ENCODE measurements around the gene IQGAP2. TPM values are rescaled to one million over a fixed set of nuclear protein-coding genes. Genes with fewer than 3 reads are reported as not detected.

Gene IQGAP2
- total and polyA plus RNA-seq, 2 of the 8 experiments (the other 6 are each of a cell fraction or from before 2014, with no cell fraction given), result 19.7 to 66.0 TPM

DNA sequence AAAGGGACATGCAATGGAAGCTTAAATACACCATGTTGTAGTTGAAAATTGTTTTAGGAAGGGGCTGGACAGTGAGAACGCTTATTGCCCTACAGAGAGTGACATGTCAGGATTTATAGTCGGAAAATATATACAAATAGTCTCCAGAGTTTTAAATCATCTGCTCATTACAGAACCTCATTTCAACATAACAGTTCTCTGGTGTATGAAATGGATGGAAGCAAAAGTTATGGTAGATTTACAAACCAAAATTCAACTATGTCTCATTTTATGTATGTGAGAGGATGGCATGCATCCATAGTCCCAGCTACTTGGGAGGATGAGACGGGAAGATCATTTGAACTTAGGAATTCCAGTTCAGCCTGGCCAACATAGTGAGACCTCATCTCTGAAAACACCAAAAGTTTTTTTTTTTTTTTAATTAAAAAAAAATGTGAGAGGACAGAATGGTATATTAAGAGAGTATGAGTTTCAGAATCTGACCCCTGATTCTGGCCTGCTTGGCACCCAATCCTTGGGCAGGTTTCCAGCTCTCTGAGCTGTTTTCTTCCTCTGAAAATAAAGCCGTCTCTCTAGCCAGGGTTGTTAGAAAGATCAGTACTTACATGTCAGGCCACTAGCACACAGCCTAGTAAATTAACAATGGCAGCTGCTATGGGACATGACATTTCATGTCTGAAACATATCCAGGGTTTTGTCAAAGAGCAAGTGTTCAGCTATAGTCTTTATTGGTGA lies 40.1 kb downstream of the IQGAP2 start:
- Histone ChIP-seq H3K9me3 (ENCODE audit: insufficient read depth in 2 of 2, low read depth in 1 of 2, low read length in 1 of 2) (no peaks in the 10 kb centered on the region), H3K56ac (replicated peaks; ENCODE audit: insufficient read length, low read depth, low read length) (no peak overlapping the region), H4K8ac (ENCODE audit: extremely low read depth, insufficient read depth, low read length) (no peak overlapping the region), H4K20me1 (replicated peaks in 1 of 2; ENCODE audit: control insufficient read depth in 1 of 2, insufficient read depth in 2 of 2, low read length in 2 of 2) (peaks cover 0 to 2% of the 10 kb centered on the region in 2 experiments), H2BK120ac (replicated peaks; ENCODE audit: low read depth, low read length) (no peak overlapping the region), H2BK12ac (ENCODE audit: low read depth, low read length) (no peak overlapping the region), H3K36me3 (ENCODE audit: control insufficient read depth in 2 of 4, insufficient read depth in 4 of 4, low read length in 3 of 4) (no peaks in the 10 kb centered on the region; a peak in 1 of 8 replicates), H3K23ac (ENCODE audit: insufficient read length) (no peak overlapping the region), H2BK5ac (ENCODE audit: low read depth, low read length) (no peak overlapping the region), H3K18ac (ENCODE audit: extremely low read depth, low read length) (no peak overlapping the region), H2AFZ (ENCODE audit: low read length) (no peak overlapping the region), H3K27me3 (replicated peaks in 1 of 4; ENCODE audit: control insufficient read depth in 3 of 4, extremely low read depth in 1 of 4, insufficient read depth in 3 of 4, low read length in 3 of 4) (no peaks in the 10 kb centered on the region), H4K91ac (replicated peaks; ENCODE audit: insufficient read length, low read length) (no peak overlapping the region), H3K4ac (replicated peaks; ENCODE audit: insufficient read length, low read depth, low read length) (no peak overlapping the region), H3K14ac (ENCODE audit: insufficient read length) (no peak overlapping the region), H3K79me2 (ENCODE audit: control insufficient read depth in 1 of 2, insufficient read depth in 2 of 2, low read length in 2 of 2) (peaks cover 0 to 28% of the 10 kb centered on the region in 2 experiments; a peak in 2 of 4 replicates), H2BK20ac (ENCODE audit: low read length) (no peak overlapping the region), H2AK5ac (ENCODE audit: low read depth, low read length) (no peak overlapping the region), H3K23me2 (ENCODE audit: low read depth, low read length) (no peaks in the 10 kb centered on the region), H3K4me2 (ENCODE audit: insufficient read depth in 1 of 2, low read depth in 2 of 2, low read length in 2 of 2) (no peak overlapping the region), H3K4me1 (replicated peaks in 1 of 4; ENCODE audit: control insufficient read depth in 3 of 4, insufficient read depth in 4 of 4, low read length in 3 of 4) (peaks cover 0 to 2% (median 0%) of the 10 kb centered on the region in 4 experiments; a peak in 1 of 7 replicates), H3K79me1 (ENCODE audit: low read depth, low read length) (no peaks in the 10 kb centered on the region; the same call in 1 of the 2 replicates), H3K9ac (replicated peaks in 1 of 4; ENCODE audit: extremely low read depth in 1 of 4, low read depth in 3 of 4, low read length in 3 of 4) (no peak overlapping the region), H4K5ac (ENCODE audit: insufficient read length, low read depth, low read length) (no peak overlapping the region), H3K4me3 (ENCODE audit: extremely low read depth in 1 of 4, insufficient read depth in 2 of 4, low read depth in 3 of 4, low read length in 4 of 4) (no peak overlapping the region), H2BK15ac (ENCODE audit: low read length) (no peak overlapping the region), H3K27ac (ENCODE audit: low read depth, low read length) (no peak overlapping the region)
- ChIA-PET CTCF (ENCODE audit: partially characterized antibody) (interaction anchor here (0.7 to 1.8 kb wide), 5 partner anchors 10 to 134 kb away, joined by 3 to 6 read pairs (median 4); no protein-coding TSS in a partner anchor), POLR2A (ENCODE audit: partially characterized antibody) (interaction anchor here (0.6 to 1.4 kb wide), 2 partner anchors 11 to 201 kb away, joined by 3 to 4 read pairs; no protein-coding TSS in a partner anchor)
- FAIRE-seq, result no peak
- DNase-seq (ENCODE audit: low read depth in 1 of 2, low spot score in 2 of 2), result no peak
- 91% methylated on average over 4 of the region's 4 CpGs; no CpG with 5 or more reads in 1 of the 2 experiments for WGBS, 2 experiments (ENCODE audit: extremely low coverage in 1 of 2, insufficient coverage in 1 of 2, insufficient read length in 1 of 2, insufficient replicate concordance in 2 of 2, low coverage in 1 of 2, low lambda C conversion rate in 2 of 2, missing lambda C conversion rate in 1 of 2)
- TF ChIP-seq CBX5 (IDR thresholded peaks at IDR 0.05; ENCODE audit: low read depth, low read length) (no peak), FOSL1 (IDR thresholded peaks at IDR 0.05; ENCODE audit: insufficient read depth, low read depth, low read length) (no peak), KDM4A (IDR thresholded peaks at IDR 0.05; ENCODE audit: low read depth, low read length, severe bottlenecking) (no peak), POU5F1 (IDR thresholded peaks at IDR 0.05; ENCODE audit: low read depth, low read length) (no peak)

Measured in H1 (cell line).